B cell (primary cell): ENCODE measurements around the gene EIF3A. TPM values are rescaled to one million over a fixed set of nuclear protein-coding genes. Genes with fewer than 3 reads are reported as not detected.

Experiments used
- ATAC-seq: fragments of 200-7000 bp; cut with Tn5 transposase; one replicate; pipeline ENCODE4 v1.10.0; 2021; ENCODE audit warnings: low read depth, mild to moderate bottlenecking, moderate number of reproducible peaks, moderate library complexity
- CTCF ChIA-PET: fragments of 350-600 bp; sonication (Branson Sonifier 250); formaldehyde crosslinking; loops from one replicate; lab custom pipeline; 2021; ENCODE audit warnings: antibody characterized with exemption, inconsistent platforms; lab: Charles Lee
- POLR2A ChIA-PET: fragments of 350-600 bp; sonication (Branson Sonifier 250); formaldehyde crosslinking; loops from one replicate; lab custom pipeline; 2021; ENCODE audit warnings: antibody characterized with exemption; lab: Charles Lee
- DNase-seq: peaks from one replicate; pipeline ENCODE4 v3.0.0; 2013
- H2AFZ ChIP-seq: 2 replicates; pipeline ENCODE4 v1.6.1; 2012; ENCODE audit warnings: mild to moderate bottlenecking, low read depth, low read length; ENCODE audit not compliant: insufficient read depth, poor library complexity, severe bottlenecking
- H3K27ac ChIP-seq, 2 donors: 1 replicate in 1 of 2; 2 replicates in 1 of 2; pipeline ENCODE4 v1.5.1; 2012 to 2013; ENCODE audit warnings: low read length in 2 of 2, mild to moderate bottlenecking in 2 of 2, moderate library complexity in 1 of 2
- H3K27me3 ChIP-seq, 4 experiments: fragments of 200-600 bp in 1 of 4; sonication (generic) in 1 of 4; replicated peaks in 1 of 4; 1 replicate in 2 of 4; 2 replicates in 2 of 4; pipeline versions ENCODE4 v1.6.1 to v1.7.0; 2013 to 2016; ENCODE audit warnings: low read length in 3 of 4, mild to moderate bottlenecking in 2 of 4, mixed read lengths in 1 of 4, moderate library complexity in 1 of 4; ENCODE audit not compliant: insufficient read depth in 4 of 4, control insufficient read depth in 3 of 4; ENCODE audit errors: control extremely low read depth in 1 of 4
- H3K36me3 ChIP-seq, 2 experiments: replicated peaks in 1 of 2; 1 replicate in 1 of 2; 2 replicates in 1 of 2; pipeline versions ENCODE4 v1.6.1 to v1.7.1; 2013; ENCODE audit warnings: low read length in 1 of 2; ENCODE audit not compliant: insufficient read depth in 2 of 2, control insufficient read depth in 1 of 2; ENCODE audit errors: control extremely low read depth in 1 of 2, extremely low read depth in 1 of 2
- H3K4me1 ChIP-seq, 2 donors: fragments of 200-600 bp in 1 of 2; sonication (generic) in 1 of 2; 1 replicate in 1 of 2; 2 replicates in 1 of 2; pipeline versions ENCODE4 v1.5.1 to v1.6.1; 2013 to 2017; ENCODE audit warnings: low read length in 2 of 2; ENCODE audit not compliant: control insufficient read depth in 2 of 2, insufficient read depth in 2 of 2
- H3K4me2 ChIP-seq: replicated peaks from 2 replicates; pipeline ENCODE3; 2012; ENCODE audit warnings: mild to moderate bottlenecking, low read depth, low read length; ENCODE audit not compliant: poor library complexity, severe bottlenecking
- H3K4me3 ChIP-seq, 5 experiments: fragments of 200-600 bp in 1 of 5; sonication (generic) in 1 of 5; 1 replicate in 3 of 5; 2 replicates in 2 of 5; pipeline versions ENCODE4 v1.5.1 to v1.7.0; 2011 to 2016; ENCODE audit warnings: low read length in 4 of 5, mild to moderate bottlenecking in 4 of 5, low read depth in 2 of 5, control low read depth in 1 of 5, moderate library complexity in 1 of 5; ENCODE audit not compliant: insufficient read depth in 1 of 5; ENCODE audit errors: control extremely low read depth in 1 of 5, extremely low read depth in 1 of 5
- H3K79me2 ChIP-seq: fragments of 200-600 bp; sonication (generic); one replicate; pipeline ENCODE4 v1.6.0; 2016; ENCODE audit warnings: low read length; ENCODE audit not compliant: control insufficient read depth, insufficient read depth
- H3K9ac ChIP-seq: fragments of 200-600 bp; sonication (generic); 2 replicates; pipeline ENCODE4 v1.6.1; 2017; ENCODE audit warnings: mild to moderate bottlenecking, low read length, moderate library complexity
- H3K9me3 ChIP-seq, 3 donors: one replicate each; pipeline versions ENCODE4 v1.6.1 to v1.7.1; 2013; ENCODE audit warnings: low read length in 2 of 3; ENCODE audit not compliant: control insufficient read depth in 2 of 3, insufficient read depth in 1 of 3; ENCODE audit errors: control extremely low read depth in 1 of 3
- H4K20me1 ChIP-seq: 2 replicates; pipeline ENCODE4 v1.6.0; 2012; ENCODE audit warnings: mild to moderate bottlenecking, low read length; ENCODE audit not compliant: insufficient read depth, control insufficient read depth, poor library complexity, severe bottlenecking
- H3K27ac Mint-ChIP-seq: one replicate; pipeline ENCODE4 v1.8.0; 2021; ENCODE audit warnings: mixed read lengths
- H3K27me3 Mint-ChIP-seq: one replicate; pipeline ENCODE4 v1.8.0; 2021; ENCODE audit warnings: mixed read lengths
- H3K4me1 Mint-ChIP-seq: one replicate; pipeline ENCODE4 v1.8.0; 2021; ENCODE audit warnings: mixed read lengths
- H3K4me3 Mint-ChIP-seq: one replicate; pipeline ENCODE4 v1.8.0; 2021; ENCODE audit warnings: mixed read lengths
- H3K9me3 Mint-ChIP-seq: one replicate; pipeline ENCODE4 v1.8.0; 2022; ENCODE audit warnings: mixed read lengths; ENCODE audit not compliant: insufficient read depth
- CTCF ChIP-seq: fragments of 200-600 bp; IDR thresholded peaks from one replicate; pipeline ENCODE4 v1.8.0; 2022; ENCODE audit warnings: antibody characterized with exemption, mild to moderate bottlenecking
- EZH2 ChIP-seq: IDR thresholded peaks from 2 replicates; pipeline ENCODE4 v1.6.1; 2012; ENCODE audit warnings: borderline replicate concordance, low read depth, mild to moderate bottlenecking, moderate library complexity, low read length; ENCODE audit not compliant: insufficient read depth, poor library complexity, severe bottlenecking
- WGBS: methylation state at CpG from one replicate; pipeline ENCODE4 v1.1.5; 2013; ENCODE audit warnings: missing lambda C conversion rate; ENCODE audit not compliant: insufficient coverage; 5-methylcytosine and 5-hydroxymethylcytosine counted together
- intact Hi-C: fragments of 100-400 bp; cut with micrococcal nuclease; formaldehyde crosslinking; loops from one replicate; pipeline ENCODE4 v1.10.0; 2022
- polyA plus RNA-seq: library from polyadenylated mRNA; depleted of rRNA; stranded (reverse); fragments of >200 nt; gene quantifications from 2 replicates; pipeline ENCODE4 v1.2.3, GENCODE V29; 2012
- total RNA-seq, 2 donors: library from RNA; stranded (reverse); fragments of 120-200 nt in 1 of 2; gene quantifications; 1 replicate in 1 of 2; 2 replicates in 1 of 2; pipeline versions ENCODE4 v1.2.3 to v1.2.4, GENCODE V29; 2013 to 2022

Gene EIF3A
- total and polyA plus RNA-seq, 2 donors (not counting 1 experiment from before 2014, with no cell fraction given), result 8.8 to 94.5 TPM

GRCh38 chr10:118995739-118996138, 84.9 kb downstream of the EIF3A start:
- Histone ChIP-seq H3K27me3 (peaks cover 0 to 14% (median 0%) of the 10 kb centered on the region in 4 experiments), H3K36me3 (no peaks in the 10 kb centered on the region), H2AFZ (no peak overlapping the region), H3K4me1 (no peaks in the 10 kb centered on the region), H3K9ac (no peak overlapping the region), H4K20me1 (no peaks in the 10 kb centered on the region), H3K27ac (no peak overlapping the region), H3K4me3 (no peak overlapping the region), H3K4me2 (no peak overlapping the region), H3K9me3 (peaks cover 0 to 5% (median 0%) of the 10 kb centered on the region in 3 donors), H3K79me2 (no peaks in the 10 kb centered on the region)
- ChIA-PET POLR2A (no interaction called here), CTCF (interaction anchor here (0.6 kb wide), 1 partner anchor 927 kb away, joined by 5 read pairs; no protein-coding TSS in a partner anchor)
- 98% methylated on average over 7 of the region's 10 CpGs for WGBS
- TF ChIP-seq CTCF, result no peak
- TF ChIP-seq EZH2, result no peak
- no peaks in the 10 kb centered on the region for H3K4me1 Mint-ChIP-seq
- DNase-seq (no peak), ATAC-seq (no peak)
- peaks cover 24% of the 10 kb centered on the region for H3K27me3 Mint-ChIP-seq
- H3K4me3 Mint-ChIP-seq, result no peak overlapping the region
- intact Hi-C loops, result no loop called here
- H3K27ac Mint-ChIP-seq, result no peak overlapping the region
- H3K9me3 Mint-ChIP-seq, result peaks cover 4% of the 10 kb centered on the region

- no peak for ATAC-seq
These were observed 86.3 kb downstream of the EIF3A start for GRCh38 chr10:118994321-118994720.

More at GRCh38 chr10:118994321-118994720, 86.3 kb downstream of the EIF3A start:
- Histone ChIP-seq H3K9me3 (peaks cover 0 to 9% (median 0%) of the 10 kb centered on the region in 3 donors), H4K20me1 (no peaks in the 10 kb centered on the region), H3K27ac (no peak overlapping the region), H3K36me3 (no peaks in the 10 kb centered on the region), H3K4me1 (no peaks in the 10 kb centered on the region), H3K79me2 (no peaks in the 10 kb centered on the region), H3K4me3 (no peak overlapping the region), H3K4me2 (no peak overlapping the region), H3K9ac (no peak overlapping the region), H2AFZ (no peak overlapping the region), H3K27me3 (peaks cover 0 to 11% (median 0%) of the 10 kb centered on the region in 4 experiments)
- no peak for DNase-seq
- ChIA-PET CTCF (no interaction called here), POLR2A (no interaction called here)
- WGBS, result 100% methylated on average over 1 of the region's 2 CpGs
- intact Hi-C loops, result no loop called here
- Mint-ChIP-seq H3K9me3 (peaks cover 4% of the 10 kb centered on the region), H3K4me1 (no peaks in the 10 kb centered on the region), H3K27ac (no peak overlapping the region), H3K4me3 (no peak overlapping the region), H3K27me3 (peaks cover 18% of the 10 kb centered on the region)
- TF ChIP-seq EZH2, result no peak
- no peak for TF ChIP-seq CTCF
